DND-41 (cell line): ENCODE results near the gene POLN.

Experiments used
- CTCF ChIP-seq: IDR thresholded peaks from 2 replicates; pipeline ENCODE4 v1.5.1; 2012; ENCODE audit warnings: borderline replicate concordance, low read length, moderate library complexity, mild to moderate bottlenecking; ENCODE audit not compliant: poor library complexity, severe bottlenecking; ENCODE audit errors: extremely low read depth
- EZH2 ChIP-seq: IDR thresholded peaks from 3 replicates; pipeline ENCODE4 v1.6.1; 2012; ENCODE audit warnings: borderline replicate concordance, low read depth, mild to moderate bottlenecking, moderate library complexity, low read length, inconsistent platforms; ENCODE audit not compliant: severe bottlenecking

- TF ChIP-seq EZH2 (no peak), CTCF (no peak)
These were observed 151.3 kb downstream of the POLN start for GRCh38 chr4:2090642-2091041.
